ENCODE results near the gene KCNK16.

The KCNK16 gene

GRCh38 chr6:39279539-39279938 is 43.0 kb downstream of the KCNK16 start:
- Histone ChIP-seq H3K79me2 (ENCODE audit: control insufficient read depth, low read length) (no peaks in the 10 kb centered on the region), H3K4me1 (ENCODE audit: control insufficient read depth, low read length) (no peaks in the 10 kb centered on the region), H3K4me2 (ENCODE audit: low read length) (no peak overlapping the region), H3K27ac (ENCODE audit: low read depth, low read length) (no peak overlapping the region), H3K4me3 (ENCODE audit: low read length) (no peak overlapping the region), H3K9me3 (ENCODE audit: control insufficient read depth, insufficient read depth, low read length) (no peaks in the 10 kb centered on the region), H4K20me1 (ENCODE audit: control insufficient read depth, insufficient read depth, low read depth, low read length) (no peaks in the 10 kb centered on the region), H3K27me3 (ENCODE audit: control insufficient read depth, low read length) (no peaks in the 10 kb centered on the region), H3K36me3 (ENCODE audit: control insufficient read depth, low read length) (no peaks in the 10 kb centered on the region), H3F3A (ENCODE audit: control insufficient read depth, insufficient read depth) (no peaks in the 10 kb centered on the region), H3K9me2 (replicated peaks; ENCODE audit: control insufficient read depth, low read length) (no peaks in the 10 kb centered on the region)
- TF ChIP-seq EZH2phosphoT487 (IDR thresholded peaks at IDR 0.05; ENCODE audit: borderline replicate concordance, low read length) (no peak), CTCF (IDR thresholded peaks at IDR 0.05; ENCODE audit: low read depth, low read length, poor library complexity, severe bottlenecking) (no peak)

GRCh38 chr6:39276379-39276995 is 46.0 kb downstream of the KCNK16 start:
- Histone ChIP-seq H3F3A (ENCODE audit: control insufficient read depth, insufficient read depth) (no peaks in the 10 kb centered on the region), H3K4me3 (ENCODE audit: low read length) (no peak overlapping the region), H3K27ac (ENCODE audit: low read depth, low read length) (no peak overlapping the region), H3K27me3 (ENCODE audit: control insufficient read depth, low read length) (no peaks in the 10 kb centered on the region), H3K4me1 (ENCODE audit: control insufficient read depth, low read length) (no peaks in the 10 kb centered on the region), H3K9me2 (replicated peaks; ENCODE audit: control insufficient read depth, low read length) (no peaks in the 10 kb centered on the region), H3K4me2 (ENCODE audit: low read length) (no peak overlapping the region), H3K36me3 (ENCODE audit: control insufficient read depth, low read length) (no peaks in the 10 kb centered on the region), H3K9me3 (ENCODE audit: control insufficient read depth, insufficient read depth, low read length) (no peaks in the 10 kb centered on the region), H4K20me1 (ENCODE audit: control insufficient read depth, insufficient read depth, low read depth, low read length) (no peaks in the 10 kb centered on the region), H3K79me2 (ENCODE audit: control insufficient read depth, low read length) (no peaks in the 10 kb centered on the region)
- no peak for TF ChIP-seq EZH2phosphoT487 (IDR thresholded peaks at IDR 0.05; ENCODE audit: borderline replicate concordance, low read length)
- no peak for TF ChIP-seq CTCF (IDR thresholded peaks at IDR 0.05; ENCODE audit: low read depth, low read length, poor library complexity, severe bottlenecking)

GRCh38 chr6:39274903-39275302 is 47.6 kb downstream of the KCNK16 start:
- no peaks in the 10 kb centered on the region for H3K9me2 ChIP-seq (replicated peaks; ENCODE audit: control insufficient read depth, low read length)
- H3K79me2 ChIP-seq (ENCODE audit: control insufficient read depth, low read length) = no peaks in the 10 kb centered on the region
- H3K4me3 ChIP-seq (ENCODE audit: low read length) = no peak overlapping the region
- H3K4me2 ChIP-seq (ENCODE audit: low read length) = no peak overlapping the region
- no peak overlapping the region for H3K27ac ChIP-seq (ENCODE audit: low read depth, low read length)
- no peaks in the 10 kb centered on the region for H3K9me3 ChIP-seq (ENCODE audit: control insufficient read depth, insufficient read depth, low read length)
- H3K27me3 ChIP-seq (ENCODE audit: control insufficient read depth, low read length) = no peaks in the 10 kb centered on the region
- no peaks in the 10 kb centered on the region for H4K20me1 ChIP-seq (ENCODE audit: control insufficient read depth, insufficient read depth, low read depth, low read length)
- H3K36me3 ChIP-seq (ENCODE audit: control insufficient read depth, low read length) = no peaks in the 10 kb centered on the region
- no peaks in the 10 kb centered on the region for H3K4me1 ChIP-seq (ENCODE audit: control insufficient read depth, low read length)
- no peaks in the 10 kb centered on the region for H3F3A ChIP-seq (ENCODE audit: control insufficient read depth, insufficient read depth)
- TF ChIP-seq EZH2phosphoT487 (IDR thresholded peaks at IDR 0.05; ENCODE audit: borderline replicate concordance, low read length) (no peak), CTCF (IDR thresholded peaks at IDR 0.05; ENCODE audit: low read depth, low read length, poor library complexity, severe bottlenecking) (no peak)

Data from DOHH2 (cell line).